ENCODE measurements around the gene NR4A1.

DNA sequence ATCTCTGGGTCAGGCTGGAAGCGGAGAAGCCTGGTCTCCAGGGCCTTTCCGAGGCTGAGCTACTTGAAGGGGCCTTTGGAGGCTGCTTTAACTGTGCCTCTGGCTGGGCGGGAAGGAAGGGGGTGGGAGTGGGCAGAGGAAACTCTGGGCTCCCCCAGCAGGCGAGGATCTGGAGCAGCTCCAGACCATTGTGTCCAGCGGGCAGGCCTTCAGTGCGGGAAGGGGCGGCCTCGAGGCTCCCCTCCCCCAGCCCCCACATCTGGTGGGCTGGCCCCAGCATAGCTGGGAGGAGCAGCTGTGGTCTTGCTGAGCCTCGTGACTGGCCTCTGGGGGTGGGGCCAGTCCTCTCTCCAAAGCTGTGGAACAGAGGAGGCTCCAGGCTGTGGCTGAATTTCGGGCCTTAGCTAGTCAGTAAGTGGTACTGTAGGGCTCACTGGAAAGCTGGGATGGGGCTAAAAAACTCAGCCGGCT lies 41.1 kb upstream of the NR4A1 start:
- TF ChIP-seq POLR2A (IDR thresholded peaks at IDR 0.05) (peak in 1 of 2 donors; percentile 60), EP300 (IDR thresholded peaks at IDR 0.05) (peak; percentile 86 to 90), CTCF (IDR thresholded peaks at IDR 0.05) (peak in 2 of 5 experiments; percentile 11 to 36)
